Tibial artery (tissue), 4 donors: ENCODE results near the gene TMEM273.

ENCODE experiments used
- DNase-seq, 2 donors: peaks; one replicate each; pipeline ENCODE4 v3.0.0-alpha.2; 2019
- H3K27ac ChIP-seq, 2 donors: fragments of 200-600 bp; sonication (generic) in 1 of 2; 1 replicate in 1 of 2; 2 replicates in 1 of 2; pipeline ENCODE4 v1.5.1; 2018 to 2019; ENCODE audit warnings: mild to moderate bottlenecking in 1 of 2
- H3K27me3 ChIP-seq, 2 donors: fragments of 200-600 bp; sonication (generic) in 1 of 2; one replicate each; pipeline versions ENCODE4 v1.5.1 to v1.6.0; 2016 to 2019
- H3K36me3 ChIP-seq, 3 donors: fragments of 200-600 bp; sonication (generic) in 2 of 3; one replicate each; pipeline ENCODE4 v1.5.1; 2016 to 2019; ENCODE audit warnings: mild to moderate bottlenecking in 2 of 3
- H3K4me1 ChIP-seq, 4 donors: fragments of 200-600 bp; sonication (generic) in 2 of 4; 1 replicate in 3 of 4; 2 replicates in 1 of 4; pipeline ENCODE4 v1.5.1; 2016 to 2019
- H3K4me3 ChIP-seq, 2 donors: fragments of 200-600 bp; sonication (generic) in 1 of 2; 1 replicate in 1 of 2; 2 replicates in 1 of 2; pipeline ENCODE4 v1.5.1; 2018 to 2019; ENCODE audit warnings: mild to moderate bottlenecking in 2 of 2
- H3K9me3 ChIP-seq, 3 donors: fragments of 200-600 bp; sonication (generic) in 1 of 3; one replicate each; pipeline ENCODE4 v1.5.1; 2016 to 2019
- intact Hi-C: fragments of 100-400 bp; cut with DNase I; formaldehyde crosslinking; loops from one replicate; pipeline ENCODE4 v1.15.0; 2023; ENCODE audit warnings: low total_unique reads
- TF ChIP-seq, protein P1 (sequence below), 2 experiments: fragments of 200-600 bp in 1 of 2; fragments of 450-650 bp in 1 of 2; IDR thresholded peaks; one replicate each; pipeline ENCODE4 v1.5.1; 2017 to 2019; ENCODE audit warnings: antibody characterized with exemption in 2 of 2, mild to moderate bottlenecking in 1 of 2, moderate library complexity in 1 of 2

Gene TMEM273

DNA sequence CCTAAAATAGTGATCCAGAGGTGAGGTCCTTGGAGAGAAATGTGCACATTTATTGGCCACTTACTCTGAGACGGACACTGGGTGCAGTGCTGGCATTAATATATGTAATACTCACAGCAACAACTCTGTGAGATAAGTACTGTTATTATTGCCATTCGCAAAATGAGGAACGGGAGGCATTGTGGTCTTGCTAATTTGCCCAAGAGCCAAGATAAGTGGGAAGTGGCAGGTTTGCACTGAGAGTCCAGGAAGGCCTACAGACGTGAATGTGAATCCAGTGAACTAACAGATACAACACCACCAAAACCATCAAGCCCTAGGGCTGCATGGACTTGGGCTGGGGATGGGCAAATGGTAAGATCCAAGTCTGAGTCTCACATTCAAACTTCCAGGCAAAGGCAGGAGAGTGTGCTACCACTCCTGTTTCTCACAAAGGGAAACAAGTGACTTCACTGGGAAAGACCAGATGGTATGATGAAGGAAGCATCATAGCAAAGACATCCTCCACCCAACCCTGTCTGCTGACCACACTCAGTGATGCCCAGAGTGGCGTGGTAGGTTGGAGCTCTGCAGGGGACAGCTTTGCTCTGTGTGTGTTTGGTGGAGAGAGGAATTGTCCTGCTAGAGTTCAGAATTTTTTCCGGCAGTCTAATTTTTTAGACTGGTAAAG is 19.2 kb downstream of the TMEM273 start:
- TF ChIP-seq, protein P1, sequence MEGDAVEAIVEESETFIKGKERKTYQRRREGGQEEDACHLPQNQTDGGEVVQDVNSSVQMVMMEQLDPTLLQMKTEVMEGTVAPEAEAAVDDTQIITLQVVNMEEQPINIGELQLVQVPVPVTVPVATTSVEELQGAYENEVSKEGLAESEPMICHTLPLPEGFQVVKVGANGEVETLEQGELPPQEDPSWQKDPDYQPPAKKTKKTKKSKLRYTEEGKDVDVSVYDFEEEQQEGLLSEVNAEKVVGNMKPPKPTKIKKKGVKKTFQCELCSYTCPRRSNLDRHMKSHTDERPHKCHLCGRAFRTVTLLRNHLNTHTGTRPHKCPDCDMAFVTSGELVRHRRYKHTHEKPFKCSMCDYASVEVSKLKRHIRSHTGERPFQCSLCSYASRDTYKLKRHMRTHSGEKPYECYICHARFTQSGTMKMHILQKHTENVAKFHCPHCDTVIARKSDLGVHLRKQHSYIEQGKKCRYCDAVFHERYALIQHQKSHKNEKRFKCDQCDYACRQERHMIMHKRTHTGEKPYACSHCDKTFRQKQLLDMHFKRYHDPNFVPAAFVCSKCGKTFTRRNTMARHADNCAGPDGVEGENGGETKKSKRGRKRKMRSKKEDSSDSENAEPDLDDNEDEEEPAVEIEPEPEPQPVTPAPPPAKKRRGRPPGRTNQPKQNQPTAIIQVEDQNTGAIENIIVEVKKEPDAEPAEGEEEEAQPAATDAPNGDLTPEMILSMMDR (IDR thresholded peaks at IDR 0.05), result no peak
- H3K4me1 ChIP-seq, result no peaks in the 10 kb centered on the region
- intact Hi-C loops, result no loop called here
- no peak overlapping the region for H3K4me3 ChIP-seq
- DNase-seq, result no peak
- H3K27me3 ChIP-seq, result no peaks in the 10 kb centered on the region
- H3K27ac ChIP-seq, result no peak overlapping the region
- no peaks in the 10 kb centered on the region for H3K36me3 ChIP-seq
- no peaks in the 10 kb centered on the region for H3K9me3 ChIP-seq

DNA sequence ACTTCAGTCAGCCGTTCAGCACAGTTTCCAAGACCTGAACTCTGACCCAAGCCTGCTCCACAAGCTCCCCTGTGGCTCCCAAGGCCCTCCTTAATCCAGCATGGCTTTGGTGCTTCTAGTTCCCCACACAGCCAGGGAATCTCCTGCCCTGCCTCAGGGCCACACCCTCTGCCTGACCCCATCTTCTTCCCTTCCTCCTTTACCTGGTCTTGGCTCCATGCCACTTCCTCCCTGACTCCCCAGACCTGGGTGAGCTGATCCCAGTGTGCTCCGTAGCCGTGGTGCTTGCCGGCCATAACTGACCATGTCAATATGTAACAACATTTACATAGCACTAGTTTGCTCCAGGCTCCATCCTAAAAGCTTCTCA is 20.0 kb downstream of the TMEM273 start:
- no peak overlapping the region for H3K27ac ChIP-seq
- DNase-seq, result no peak

DNA sequence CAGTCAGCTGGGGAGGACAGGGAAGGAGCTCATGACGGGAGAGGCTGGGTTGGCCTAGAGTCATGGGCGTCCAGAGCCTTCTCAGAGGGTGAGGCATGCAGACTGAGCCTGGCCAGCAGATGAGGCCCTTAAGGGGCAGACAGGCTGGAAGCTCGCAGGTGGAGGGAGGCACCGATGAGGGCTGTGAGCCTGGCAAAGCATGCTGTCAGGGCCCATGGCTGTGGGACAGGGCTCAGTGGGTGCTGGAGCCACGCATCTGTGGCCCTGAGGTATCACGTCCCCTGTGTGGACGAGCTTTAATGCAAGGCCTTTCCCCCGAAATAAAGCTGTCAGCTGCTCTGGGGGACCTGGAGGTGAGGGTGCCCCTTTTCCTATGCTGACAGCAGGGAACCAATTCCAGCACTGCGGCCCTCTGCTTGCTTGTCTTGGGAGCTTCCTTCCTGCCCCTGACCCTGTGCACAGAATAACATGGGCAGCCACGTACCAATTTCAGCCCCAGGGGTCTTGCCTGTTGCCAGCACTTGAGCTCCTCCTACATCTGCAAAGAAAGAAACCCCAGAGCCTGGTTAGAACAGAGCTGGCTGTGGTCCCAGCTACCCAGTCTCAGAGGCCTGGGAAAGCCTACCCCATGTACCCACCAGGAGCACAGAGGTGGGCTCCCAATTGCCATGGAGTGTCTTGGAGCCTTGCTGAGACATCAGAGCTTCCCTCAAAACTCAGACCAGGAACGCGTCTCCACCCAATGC is 20.6 kb downstream of the TMEM273 start:
- Histone ChIP-seq H3K27ac (no peak overlapping the region), H3K9me3 (no peaks in the 10 kb centered on the region), H3K27me3 (no peaks in the 10 kb centered on the region), H3K4me3 (no peak overlapping the region), H3K36me3 (no peaks in the 10 kb centered on the region), H3K4me1 (no peaks in the 10 kb centered on the region)
- no peak for DNase-seq
- TF ChIP-seq, protein P1 (IDR thresholded peaks at IDR 0.05), result no peak
- intact Hi-C loops, result no loop called here

More for the DNA sequence above, 20.0 kb downstream of the TMEM273 start:
- Histone ChIP-seq H3K4me3 (no peak overlapping the region), H3K9me3 (no peaks in the 10 kb centered on the region), H3K27me3 (no peaks in the 10 kb centered on the region), H3K4me1 (no peaks in the 10 kb centered on the region), H3K36me3 (no peaks in the 10 kb centered on the region)
- TF ChIP-seq, protein P1 (IDR thresholded peaks at IDR 0.05), result no peak
- intact Hi-C loops, result no loop called here

DNA sequence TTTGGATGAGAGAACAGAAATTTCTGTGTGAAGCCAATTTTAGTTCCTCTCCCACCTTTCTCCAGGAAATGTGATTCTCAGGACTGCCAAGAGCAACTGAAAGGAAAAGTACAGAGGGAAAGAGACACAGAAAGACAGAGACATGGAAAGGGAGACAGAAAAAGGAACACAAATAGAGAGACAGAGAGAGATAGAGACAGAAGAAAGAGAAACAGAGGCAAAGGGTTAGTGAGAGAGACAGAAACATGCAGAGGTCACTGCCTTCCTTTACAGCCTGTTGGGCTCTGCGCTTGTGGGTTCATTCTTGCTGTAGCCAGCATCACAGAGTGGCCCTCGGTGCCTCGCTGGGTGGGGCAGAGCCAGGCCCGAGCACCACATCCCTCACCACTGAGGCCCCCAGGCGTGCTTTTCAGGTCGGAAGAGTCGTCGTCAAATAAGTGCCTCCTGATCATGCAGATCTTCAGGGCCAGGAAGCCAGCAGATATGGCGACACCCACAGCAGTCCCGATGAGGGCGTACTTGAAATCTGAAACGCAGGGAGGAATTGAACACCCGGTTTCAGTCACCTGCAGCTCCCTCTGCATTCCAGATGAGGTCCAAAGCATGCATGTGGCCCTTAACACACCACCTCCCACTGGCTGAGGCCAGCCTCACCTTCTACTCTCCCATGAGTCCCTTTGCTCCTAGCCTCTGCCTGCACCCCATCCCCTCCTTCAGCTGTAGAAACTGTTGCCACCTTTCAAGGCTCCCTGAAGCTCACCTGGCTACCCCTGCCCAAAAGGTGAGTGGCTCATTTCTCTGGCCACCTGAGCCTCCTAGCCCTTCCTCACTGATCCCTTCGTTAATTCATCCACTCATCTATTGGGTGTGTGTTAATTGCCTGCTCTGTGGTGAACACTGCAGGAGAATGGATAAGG is 21.4 kb downstream of the TMEM273 start:
- H3K4me1 ChIP-seq, result peaks cover 0 to 1% (median 0%) of the 10 kb centered on the region in 4 donors
- no peaks in the 10 kb centered on the region for H3K36me3 ChIP-seq
- H3K27ac ChIP-seq, result no peak overlapping the region
- no peak overlapping the region for H3K4me3 ChIP-seq
- no peaks in the 10 kb centered on the region for H3K27me3 ChIP-seq
- intact Hi-C loops, result no loop called here
- H3K9me3 ChIP-seq, result no peaks in the 10 kb centered on the region
- TF ChIP-seq, protein P1 (IDR thresholded peaks at IDR 0.05), result no peak
- no peak for DNase-seq

DNA sequence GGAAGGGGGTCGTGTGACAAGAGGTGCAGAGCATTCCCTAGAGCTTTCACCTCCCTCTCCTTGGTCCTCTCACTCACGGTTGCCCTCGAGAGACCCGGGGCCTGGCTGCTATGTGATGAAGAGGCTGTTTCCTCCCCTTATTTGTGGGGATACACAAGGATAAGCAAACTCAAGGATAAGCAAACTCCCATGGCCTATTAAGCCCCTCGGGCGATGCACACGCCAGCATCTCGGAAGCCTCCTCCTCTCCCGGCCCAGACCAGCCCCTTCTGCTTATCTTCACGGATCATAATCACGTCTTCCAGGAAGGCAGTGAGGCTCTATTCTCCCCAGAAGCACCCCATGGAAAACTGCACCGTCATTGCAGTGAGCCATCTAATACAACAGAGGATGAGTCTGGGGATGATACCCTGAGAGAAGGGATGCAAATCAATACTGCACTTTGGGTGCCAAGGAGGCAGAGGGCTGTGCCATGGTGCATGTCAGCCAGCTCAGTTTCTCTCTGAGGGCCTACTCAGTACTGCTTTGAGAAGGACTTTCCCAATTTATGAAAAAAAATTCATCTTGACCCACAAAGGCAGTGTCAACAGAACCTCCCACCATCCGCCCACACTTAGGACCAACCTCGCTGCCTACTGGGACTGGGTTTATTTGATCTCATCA is 22.2 kb downstream of the TMEM273 start:
- TF ChIP-seq, protein P1 (IDR thresholded peaks at IDR 0.05), result no peak
- Histone ChIP-seq H3K4me1 (peaks cover 0 to 5% (median 0%) of the 10 kb centered on the region in 4 donors), H3K27ac (no peak overlapping the region), H3K27me3 (no peaks in the 10 kb centered on the region), H3K36me3 (no peaks in the 10 kb centered on the region), H3K4me3 (no peak overlapping the region), H3K9me3 (no peaks in the 10 kb centered on the region)
- intact Hi-C loops, result loop anchor here (2.0 kb wide), 1 partner anchor 185 kb away; no protein-coding TSS in a partner anchor
- DNase-seq, result no peak
